HCT116 (cell line): Measurements from ENCODE around the gene BTBD6. TPM values are rescaled to one million over a fixed set of nuclear protein-coding genes. Genes with fewer than 3 reads are reported as not detected.

ENCODE experiments used
- ATAC-seq: fragments of 200-7000 bp; cut with Tn5 transposase; 2 replicates; pipeline ENCODE4 v1.9.1; 2020; ENCODE audit warnings: mild to moderate bottlenecking, moderate library complexity
- BruUV-seq: library from RNA; stranded (reverse); fragments of 400-500 nt; replicated peaks from 2 replicates; lab custom pipeline; 2021; lab: Mats Ljungman, UMichigan
- CTCF ChIA-PET: fragments of 300-600 bp; sonication (Branson Sonifier 250); formaldehyde crosslinking; loops from one replicate; lab custom pipeline; 2021; ENCODE audit warnings: antibody characterized with exemption; lab: Charles Lee
- POLR2A ChIA-PET: fragments of 300-600, 350-600 bp; sonication (Branson Sonifier 250); formaldehyde crosslinking; loops from one replicate; lab custom pipeline; 2021; ENCODE audit warnings: antibody characterized with exemption; lab: Charles Lee
- RAD21 ChIA-PET, 2 experiments: fragments of 300-600 bp; sonication (Branson Sonifier 250); formaldehyde crosslinking; loops; one replicate each; lab custom pipeline; 2023; ENCODE audit warnings: low total read pairs in 2 of 2; ENCODE audit not compliant: uncharacterized antibody in 2 of 2, unreplicated experiment in 2 of 2, low non-redundant PET in 1 of 2; lab: Charles Lee
- DNase-seq: peaks from one replicate; pipeline ENCODE4 v3.0.0-alpha.2; 2010; ENCODE audit warnings: low read depth, low spot score
- H2AFZ ChIP-seq: fragments of 200-600 bp; shearing (Covaris generic), sonication (generic); 2 replicates; pipeline ENCODE4 v1.6.1; 2017; ENCODE audit warnings: low read depth, mixed run types, mixed read lengths, antibody characterized with exemption, low read length; ENCODE audit not compliant: poor library complexity, severe bottlenecking
- H3K27ac ChIP-seq: 2 replicates; pipeline ENCODE4 v1.5.1; 2012; ENCODE audit warnings: low read depth, low read length
- H3K27me3 ChIP-seq: fragments of 200-600 bp; sonication (generic); 2 replicates; pipeline ENCODE4 v1.6.1; 2016; ENCODE audit warnings: mixed run types, low read length, mixed read lengths; ENCODE audit not compliant: insufficient read depth
- H3K36me3 ChIP-seq, 2 experiments: fragments of 200-500 bp in 1 of 2; fragments of 200-600 bp in 1 of 2; sonication (Bioruptor generic) in 1 of 2; sonication (generic) in 1 of 2; 2 replicates each; pipeline versions ENCODE4 v1.5.1 to v1.6.1; 2014 to 2016; ENCODE audit warnings: low read length in 2 of 2, inconsistent platforms in 1 of 2, mixed read lengths in 1 of 2, mixed run types in 1 of 2; ENCODE audit not compliant: insufficient read depth in 2 of 2, control insufficient read depth in 1 of 2
- H3K4me1 ChIP-seq, 2 experiments: fragments of 200-600 bp in 1 of 2; sonication (generic) in 1 of 2; 2 replicates each; pipeline versions ENCODE4 v1.5.1 to v1.6.1; 2012 to 2017; ENCODE audit warnings: low read length in 2 of 2, inconsistent platforms in 1 of 2, mild to moderate bottlenecking in 1 of 2, mixed read lengths in 1 of 2, mixed run types in 1 of 2, moderate library complexity in 1 of 2; ENCODE audit not compliant: insufficient read depth in 2 of 2, control insufficient read depth in 1 of 2
- H3K4me2 ChIP-seq: fragments of 200-600 bp; sonication (generic); 2 replicates; pipeline ENCODE4 v1.6.1; 2017; ENCODE audit warnings: mixed run types, low read length, mixed read lengths
- H3K4me3 ChIP-seq, 2 experiments: fragments of 200-600 bp in 1 of 2; sonication (generic) in 1 of 2; replicated peaks in 1 of 2; 2 replicates each; pipeline ENCODE4 v1.5.1; 2011 to 2016; ENCODE audit warnings: low read length in 2 of 2, control low read depth in 1 of 2, low read depth in 1 of 2, mild to moderate bottlenecking in 1 of 2, mixed read lengths in 1 of 2, mixed run types in 1 of 2
- H3K79me2 ChIP-seq: fragments of 200-600 bp; sonication (generic); 2 replicates; pipeline ENCODE4 v1.6.1; 2017; ENCODE audit warnings: mild to moderate bottlenecking, mixed run types, low read length, moderate library complexity, mixed read lengths; ENCODE audit not compliant: insufficient read depth
- H3K9ac ChIP-seq: fragments of 200-600 bp; sonication (generic); 2 replicates; pipeline ENCODE4 v1.6.1; 2016; ENCODE audit warnings: low read length, mixed read lengths
- H3K9me2 ChIP-seq: fragments of 200-600 bp; sonication (generic), shearing (Covaris generic); 2 replicates; pipeline ENCODE4 v1.6.1; 2017; ENCODE audit warnings: mixed run types, mild to moderate bottlenecking, moderate library complexity; ENCODE audit not compliant: insufficient read depth
- H3K9me3 ChIP-seq, 2 experiments: fragments of 200-500 bp in 1 of 2; fragments of 200-600 bp in 1 of 2; sonication (Bioruptor generic) in 1 of 2; sonication (generic) in 1 of 2; 2 replicates each; pipeline ENCODE4 v1.6.1; 2014 to 2017; ENCODE audit warnings: low read length in 2 of 2, mixed read lengths in 2 of 2, inconsistent platforms in 1 of 2, low read depth in 1 of 2, mild to moderate bottlenecking in 1 of 2, mixed run types in 1 of 2, moderate library complexity in 1 of 2; ENCODE audit not compliant: control insufficient read depth in 1 of 2, insufficient read depth in 1 of 2
- H4K20me1 ChIP-seq: fragments of 200-600 bp; sonication (generic), shearing (Covaris generic); 2 replicates; pipeline ENCODE4 v1.6.1; 2017; ENCODE audit warnings: mixed run types, mild to moderate bottlenecking, moderate library complexity; ENCODE audit not compliant: insufficient read depth
- CEBPB ChIP-seq: IDR thresholded peaks from 2 replicates; pipeline ENCODE4 v1.6.1; 2012; ENCODE audit warnings: low read depth
- ELF1 ChIP-seq: IDR thresholded peaks from 2 replicates; pipeline ENCODE4 v1.6.1; 2012; ENCODE audit warnings: low read depth, borderline replicate concordance
- FOSL1 ChIP-seq: IDR thresholded peaks from 2 replicates; pipeline ENCODE4 v1.6.1; 2012; ENCODE audit warnings: low read depth
- JUND ChIP-seq: IDR thresholded peaks from 2 replicates; pipeline ENCODE4 v1.6.1; 2012
- POLR2A ChIP-seq: IDR thresholded peaks from 2 replicates; pipeline ENCODE4 v1.7.0; 2011; ENCODE audit warnings: borderline replicate concordance; ENCODE audit not compliant: insufficient read depth, insufficient read length; ENCODE audit errors: extremely low read depth
- RAD21 ChIP-seq: IDR thresholded peaks from 2 replicates; pipeline ENCODE4 v1.6.1; 2012; ENCODE audit warnings: low read depth, mild to moderate bottlenecking
- TCF7L2 ChIP-seq: IDR thresholded peaks from 2 replicates; pipeline ENCODE4 v1.7.0; 2011; ENCODE audit warnings: borderline replicate concordance, inconsistent platforms; ENCODE audit not compliant: insufficient read depth, insufficient read length; ENCODE audit errors: extremely low read depth
- YY1 ChIP-seq: IDR thresholded peaks from 2 replicates; pipeline ENCODE4 v1.6.1; 2011; ENCODE audit warnings: low read length, low read depth, moderate library complexity, mild to moderate bottlenecking; ENCODE audit not compliant: insufficient replicate concordance; ENCODE audit errors: extremely low read depth
- intact Hi-C: fragments of 100-400 bp; cut with micrococcal nuclease; formaldehyde crosslinking; loops from 2 replicates; pipeline ENCODE4 v1.10.0; 2022
- total RNA-seq: library from RNA; stranded (reverse); gene quantifications from one replicate; pipeline ENCODE4 v1.2.1, GENCODE V29; 2021; ENCODE audit not compliant: unreplicated experiment
- TF ChIP-seq, protein P1 (sequence below), 3 experiments: fragments of 200-600 bp in 1 of 3; sonication (generic) in 1 of 3; IDR thresholded peaks in 2 of 3; conservative IDR thresholded peaks in 1 of 3; 2 replicates each; pipeline ENCODE4 v1.5.1; 2012 to 2017; ENCODE audit warnings: low read depth in 2 of 3, low read length in 2 of 3, antibody characterized with exemption in 1 of 3, borderline replicate concordance in 1 of 3, control low read depth in 1 of 3, mild to moderate bottlenecking in 1 of 3, mixed read lengths in 1 of 3, mixed run types in 1 of 3, moderate library complexity in 1 of 3; ENCODE audit not compliant: insufficient read depth in 1 of 3

BTBD6 gene
- total RNA-seq, 1 experiment from 2014 or later, result 35.9 TPM

DNA sequence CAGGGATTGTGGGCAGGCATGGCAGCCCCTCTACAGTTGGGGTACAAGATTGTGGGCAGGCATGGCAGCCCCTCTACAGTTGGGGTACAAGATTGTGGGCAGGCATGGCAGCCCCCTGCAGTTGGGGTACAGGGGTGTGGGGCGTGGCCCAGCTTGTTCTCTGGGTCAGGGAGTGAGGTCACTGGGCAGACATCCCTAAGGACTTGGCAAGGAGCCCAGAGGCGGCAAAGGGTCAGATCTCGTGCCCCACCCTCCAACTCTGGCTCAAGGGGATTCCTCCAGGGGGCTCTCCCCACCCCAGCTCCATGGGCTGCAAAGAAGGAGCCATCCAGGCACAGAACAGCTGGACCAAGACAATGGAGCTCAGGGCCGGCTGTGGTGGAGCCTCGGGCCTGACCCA, 41.5 kb upstream of the BTBD6 start:
- Histone ChIP-seq H3K79me2 (no peaks in the 10 kb centered on the region), H3K4me3 (no peak overlapping the region), H4K20me1 (no peaks in the 10 kb centered on the region), H2AFZ (no peak overlapping the region), H3K4me1 (peaks cover 7 to 13% of the 10 kb centered on the region in 2 experiments; a peak in 3 of 4 replicates), H3K36me3 (no peaks in the 10 kb centered on the region), H3K4me2 (no peak overlapping the region), H3K27me3 (no peaks in the 10 kb centered on the region), H3K9ac (no peak overlapping the region), H3K27ac (no peak overlapping the region), H3K9me3 (no peaks in the 10 kb centered on the region), H3K9me2 (no peaks in the 10 kb centered on the region)
- ChIA-PET CTCF (interaction anchor here (1.4 kb wide), 1 partner anchor 145 kb away, joined by 6 read pairs; no protein-coding TSS in a partner anchor), RAD21 (interaction anchor here in 1 of 2 experiments (0.5 kb wide), 1 partner anchor 274 kb away, joined by 3 read pairs; no protein-coding TSS in a partner anchor), POLR2A (no interaction called here)
- intact Hi-C loops, result no loop called here
- no TSS peak for BruUV-seq
- no peak for TF ChIP-seq FOSL1
- TF ChIP-seq RAD21, result no peak
- no peak for TF ChIP-seq JUND
- no peak for TF ChIP-seq YY1
- TF ChIP-seq ELF1, result no peak
- TF ChIP-seq TCF7L2, result no peak
- no peak for TF ChIP-seq CEBPB
- TF ChIP-seq, protein P1, sequence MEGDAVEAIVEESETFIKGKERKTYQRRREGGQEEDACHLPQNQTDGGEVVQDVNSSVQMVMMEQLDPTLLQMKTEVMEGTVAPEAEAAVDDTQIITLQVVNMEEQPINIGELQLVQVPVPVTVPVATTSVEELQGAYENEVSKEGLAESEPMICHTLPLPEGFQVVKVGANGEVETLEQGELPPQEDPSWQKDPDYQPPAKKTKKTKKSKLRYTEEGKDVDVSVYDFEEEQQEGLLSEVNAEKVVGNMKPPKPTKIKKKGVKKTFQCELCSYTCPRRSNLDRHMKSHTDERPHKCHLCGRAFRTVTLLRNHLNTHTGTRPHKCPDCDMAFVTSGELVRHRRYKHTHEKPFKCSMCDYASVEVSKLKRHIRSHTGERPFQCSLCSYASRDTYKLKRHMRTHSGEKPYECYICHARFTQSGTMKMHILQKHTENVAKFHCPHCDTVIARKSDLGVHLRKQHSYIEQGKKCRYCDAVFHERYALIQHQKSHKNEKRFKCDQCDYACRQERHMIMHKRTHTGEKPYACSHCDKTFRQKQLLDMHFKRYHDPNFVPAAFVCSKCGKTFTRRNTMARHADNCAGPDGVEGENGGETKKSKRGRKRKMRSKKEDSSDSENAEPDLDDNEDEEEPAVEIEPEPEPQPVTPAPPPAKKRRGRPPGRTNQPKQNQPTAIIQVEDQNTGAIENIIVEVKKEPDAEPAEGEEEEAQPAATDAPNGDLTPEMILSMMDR (IDR thresholded peaks at IDR 0.05 in 2 of 3, conservative IDR thresholded peaks at IDR 0.05 in 1 of 3; ENCODE audit: borderline replicate concordance in 1 of 3, insufficient read depth in 1 of 3, low read depth in 2 of 3, low read length in 2 of 3), result no peak
- TF ChIP-seq POLR2A, result no peak
- DNase-seq, result no peak
- no peak; the same call in 1 of the 2 replicates for ATAC-seq
